Neural cell (in vitro differentiated cells): ENCODE measurements around the gene NAA15. TPM values are rescaled to one million over a fixed set of nuclear protein-coding genes. Genes with fewer than 3 reads are reported as not detected.

Experiments
- H2AFZ ChIP-seq: fragments of 200-600, 300-800 bp; sonication (generic), shearing (Covaris generic); 2 replicates; pipeline ENCODE4 v1.6.0; 2014; ENCODE audit warnings: low read depth, mild to moderate bottlenecking, antibody characterized with exemption, low read length, moderate library complexity
- H3F3A ChIP-seq: fragments of 200-600 bp; shearing (Covaris generic); 2 replicates; pipeline ENCODE4 v1.6.1; 2016; ENCODE audit warnings: mild to moderate bottlenecking, moderate library complexity, mixed read lengths, antibody characterized with exemption, low read length; ENCODE audit not compliant: insufficient read depth, poor library complexity, severe bottlenecking
- H3K27ac ChIP-seq: fragments of 200-600, 300-800 bp; sonication (generic), shearing (Covaris generic); 2 replicates; pipeline ENCODE4 v1.5.1; 2014; ENCODE audit warnings: mild to moderate bottlenecking, low read length, moderate library complexity
- H3K27me3 ChIP-seq: fragments of 300-800, 200-600 bp; sonication (generic), shearing (Covaris generic); 2 replicates; pipeline ENCODE4 v1.6.0; 2014; ENCODE audit warnings: mild to moderate bottlenecking, low read depth, low read length, moderate library complexity; ENCODE audit not compliant: insufficient read depth
- H3K36me3 ChIP-seq: fragments of 300-800, 200-600 bp; sonication (generic), shearing (Covaris generic); 2 replicates; pipeline ENCODE4 v1.5.1; 2014; ENCODE audit warnings: mild to moderate bottlenecking, antibody characterized with exemption, low read length, moderate library complexity; ENCODE audit not compliant: insufficient read depth
- H3K4me2 ChIP-seq: fragments of 300-800, 200-600 bp; sonication (generic), shearing (Covaris generic); 2 replicates; pipeline ENCODE4 v1.6.0; 2014; ENCODE audit warnings: mild to moderate bottlenecking, low read length
- H3K4me3 ChIP-seq: fragments of 300-800, 200-600 bp; sonication (generic), shearing (Covaris generic); 2 replicates; pipeline ENCODE4 v1.5.1; 2014; ENCODE audit warnings: mild to moderate bottlenecking, low read length, moderate library complexity
- H3K79me2 ChIP-seq: fragments of 200-600 bp; shearing (Covaris generic); replicated peaks from 2 replicates; pipeline ENCODE4 v1.6.0; 2014; ENCODE audit warnings: mild to moderate bottlenecking, low read length, moderate library complexity; ENCODE audit not compliant: insufficient read depth
- H3K9ac ChIP-seq: fragments of 300-800, 200-600 bp; sonication (generic), shearing (Covaris generic); 2 replicates; pipeline ENCODE4 v1.6.1; 2016; ENCODE audit warnings: mild to moderate bottlenecking, low read length, mixed read lengths
- H3K9me2 ChIP-seq: fragments of 200-600 bp; shearing (Covaris generic); 2 replicates; pipeline ENCODE4 v1.6.1; 2016; ENCODE audit warnings: mild to moderate bottlenecking, low read length, mixed read lengths; ENCODE audit not compliant: insufficient read depth
- H3K9me3 ChIP-seq: fragments of 200-600, 300-800 bp; sonication (generic), shearing (Covaris generic); 2 replicates; pipeline ENCODE4 v1.6.1; 2016; ENCODE audit warnings: mild to moderate bottlenecking, mixed run types, low read length, moderate library complexity, mixed read lengths
- H4K20me1 ChIP-seq: fragments of 200-600 bp; shearing (Covaris generic); 2 replicates; pipeline ENCODE4 v1.6.1; 2016; ENCODE audit warnings: mild to moderate bottlenecking, mixed run types; ENCODE audit not compliant: insufficient read depth
- CTCF ChIP-seq: fragments of 450-650 bp; IDR thresholded peaks from 2 replicates; pipeline ENCODE4 v1.5.1; 2014; ENCODE audit warnings: antibody characterized with exemption, mild to moderate bottlenecking, moderate library complexity; ENCODE audit not compliant: poor library complexity, severe bottlenecking
- EP300 ChIP-seq: fragments of 450-650 bp; conservative IDR thresholded peaks from 2 replicates; pipeline ENCODE4 v1.6.1; 2014; ENCODE audit warnings: antibody characterized with exemption, mild to moderate bottlenecking, moderate library complexity; ENCODE audit not compliant: poor library complexity, severe bottlenecking
- EZH2 ChIP-seq: fragments of 200-600, 300-800 bp; shearing (Covaris generic), sonication (generic); IDR thresholded peaks from 2 replicates; pipeline ENCODE4 v1.6.1; 2014; ENCODE audit warnings: antibody characterized with exemption, low read length, borderline replicate concordance, mild to moderate bottlenecking; ENCODE audit not compliant: insufficient read depth, poor library complexity, severe bottlenecking
- MXI1 ChIP-seq: fragments of 450-650 bp; conservative IDR thresholded peaks from 2 replicates; pipeline ENCODE4 v1.6.1; 2014; ENCODE audit warnings: antibody characterized with exemption, mild to moderate bottlenecking; ENCODE audit not compliant: poor library complexity, severe bottlenecking
- POLR2AphosphoS5 ChIP-seq: IDR thresholded peaks from 2 replicates; pipeline ENCODE4 v1.6.1; 2012
- RAD21 ChIP-seq: fragments of 450-650 bp; conservative IDR thresholded peaks from 2 replicates; pipeline ENCODE4 v1.6.1; 2014; ENCODE audit warnings: antibody characterized with exemption, mild to moderate bottlenecking, moderate library complexity
- REST ChIP-seq: IDR thresholded peaks from 2 replicates; pipeline ENCODE4 v1.6.1; 2012; ENCODE audit warnings: borderline replicate concordance
- SMC3 ChIP-seq: fragments of 450-650 bp; conservative IDR thresholded peaks from 2 replicates; pipeline ENCODE4 v1.6.1; 2014; ENCODE audit warnings: antibody characterized with exemption, mild to moderate bottlenecking, moderate library complexity; ENCODE audit not compliant: poor library complexity
- TAF1 ChIP-seq: IDR thresholded peaks from 2 replicates; pipeline ENCODE4 v1.6.1; 2012; ENCODE audit warnings: low read depth
- polyA plus RNA-seq: library from polyadenylated mRNA; depleted of rRNA; stranded (reverse); fragments of >200 nt; gene quantifications from 2 replicates; pipeline ENCODE4 v1.2.3, GENCODE V29; 2014

Gene NAA15
- polyA plus RNA-seq, 1 donor from 2014 or later, result 12.5 TPM

DNA sequence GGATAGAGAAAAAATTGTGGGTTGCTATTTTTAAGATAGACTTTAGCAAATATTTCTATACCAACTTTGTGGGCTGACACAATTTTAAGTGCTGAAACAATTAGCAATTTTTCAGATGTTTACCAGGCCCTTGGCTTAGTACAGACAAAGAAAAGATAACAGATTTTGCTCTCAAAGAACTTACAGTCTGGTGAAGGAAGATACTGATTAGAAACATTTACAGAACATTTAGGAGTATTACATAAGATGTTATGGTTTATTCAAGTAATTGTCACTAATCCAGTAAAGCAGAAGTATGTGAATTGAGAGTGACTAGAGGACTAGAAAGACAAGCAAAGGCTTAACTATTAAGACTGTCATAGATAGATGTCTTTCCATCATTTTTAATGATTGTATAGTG lies 36.3 kb downstream of the NAA15 start:
- no peaks in the 10 kb centered on the region for H3F3A ChIP-seq
- no peak overlapping the region for H3K9ac ChIP-seq
- no peak overlapping the region for H3K4me2 ChIP-seq
- H3K27me3 ChIP-seq, result no peaks in the 10 kb centered on the region
- H3K9me2 ChIP-seq, result no peaks in the 10 kb centered on the region
- TF ChIP-seq EZH2 (no peak), SMC3 (no peak), RAD21 (no peak), TAF1 (no peak)
- H3K9me3 ChIP-seq, result no peaks in the 10 kb centered on the region
- H3K27ac ChIP-seq, result no peak overlapping the region
- H3K36me3 ChIP-seq, result no peaks in the 10 kb centered on the region
- no peaks in the 10 kb centered on the region for H4K20me1 ChIP-seq
- H3K79me2 ChIP-seq, result peaks cover 10% of the 10 kb centered on the region
- no peak overlapping the region for H3K4me3 ChIP-seq
- H2AFZ ChIP-seq, result no peak overlapping the region

GRCh38 chr4:139361301-139361700 lies 60.0 kb downstream of the NAA15 start:
- no peak overlapping the region for H3K4me3 ChIP-seq
- no peak overlapping the region for H3K9ac ChIP-seq
- no peaks in the 10 kb centered on the region for H3F3A ChIP-seq
- H3K27me3 ChIP-seq, result no peaks in the 10 kb centered on the region
- H3K27ac ChIP-seq, result no peak overlapping the region
- H3K36me3 ChIP-seq, result peaks cover under 1% of the 10 kb centered on the region
- H2AFZ ChIP-seq, result no peak overlapping the region
- H3K4me2 ChIP-seq, result no peak overlapping the region
- no peaks in the 10 kb centered on the region for H4K20me1 ChIP-seq
- H3K9me3 ChIP-seq, result no peaks in the 10 kb centered on the region
- H3K9me2 ChIP-seq, result no peaks in the 10 kb centered on the region
- H3K79me2 ChIP-seq, result no peaks in the 10 kb centered on the region
- TF ChIP-seq EZH2 (no peak), MXI1 (no peak), TAF1 (no peak), CTCF (no peak), POLR2AphosphoS5 (no peak), SMC3 (no peak), EP300 (no peak), RAD21 (no peak), REST (no peak)
